SKM-1 (cell line): ENCODE data around the gene TEAD1.

Source experiments
- DNase-seq: peaks from one replicate; lab custom pipeline; 2025; ENCODE audit not compliant: unreplicated experiment; lab: John Stamatoyannopoulos, UW

TEAD1 gene

GRCh38 chr11:12886508-12886907 lies 212.3 kb downstream of the TEAD1 start:
- no peak for DNase-seq

- peak; percentile 59 for DNase-seq
Measured at GRCh38 chr11:12888525-12889158, 214.4 kb downstream of the TEAD1 start.

GRCh38 chr11:12889243-12889642 lies 215.0 kb downstream of the TEAD1 start:
- DNase-seq, result peak; percentile 82

- no peak for DNase-seq
Measured at GRCh38 chr11:12890476-12890875, 216.3 kb downstream of the TEAD1 start.

GRCh38 chr11:12893787-12894672 lies 219.8 kb downstream of the TEAD1 start:
- DNase-seq, result peak; percentile 19

- DNase-seq, result no peak
Measured at GRCh38 chr11:12897390-12897789, 223.2 kb downstream of the TEAD1 start.

GRCh38 chr11:12897867-12898266 lies 223.6 kb downstream of the TEAD1 start:
- no peak for DNase-seq

GRCh38 chr11:12900496-12900895 lies 226.3 kb downstream of the TEAD1 start:
- no peak for DNase-seq

GRCh38 chr11:12901272-12901671 lies 227.1 kb downstream of the TEAD1 start:
- DNase-seq, result no peak

- no peak for DNase-seq
Measured at GRCh38 chr11:12901874-12902481, 227.8 kb downstream of the TEAD1 start.

- DNase-seq, result no peak
Measured at GRCh38 chr11:12902791-12903486, 228.7 kb downstream of the TEAD1 start.

GRCh38 chr11:12905435-12905834 lies 231.2 kb downstream of the TEAD1 start:
- no peak for DNase-seq

GRCh38 chr11:12906501-12906900 lies 232.3 kb downstream of the TEAD1 start:
- no peak for DNase-seq

GRCh38 chr11:12909879-12910278 lies 235.7 kb downstream of the TEAD1 start:
- DNase-seq, result no peak

- no peak for DNase-seq
Measured at GRCh38 chr11:12914400-12914912, 240.2 kb downstream of the TEAD1 start.

- DNase-seq, result no peak
Measured at GRCh38 chr11:12915093-12915492, 240.9 kb downstream of the TEAD1 start.

GRCh38 chr11:12917822-12918221 lies 243.6 kb downstream of the TEAD1 start:
- no peak for DNase-seq

GRCh38 chr11:12918667-12919066 lies 244.4 kb downstream of the TEAD1 start:
- no peak for DNase-seq

- no peak for DNase-seq
Measured at GRCh38 chr11:12922418-12922817, 248.2 kb downstream of the TEAD1 start.

- DNase-seq, result no peak
Measured at GRCh38 chr11:12922980-12923507, 248.8 kb downstream of the TEAD1 start.

GRCh38 chr11:12924650-12925049 lies 250.4 kb downstream of the TEAD1 start:
- DNase-seq, result no peak
